ENCODE results near the gene UPK1A.

The UPK1A gene

GRCh38 chr19:35666251-35666913 is at the start of gene UPK1A:
UPK1A (plus strand) TSS chr19:35666517; CDS start chr19:35666813, 296 bp downstream.
- Histone ChIP-seq H3K4me3 (ENCODE audit: low read length) (no peak within 1 kb of the TSS), H3K4me1 (ENCODE audit: control insufficient read depth, insufficient read depth, low read length) (no peaks in the 10 kb centered on the region), H3K36me3 (ENCODE audit: control insufficient read depth, insufficient read depth, low read length) (peaks cover 8% of the 10 kb centered on the region), H3K9ac (ENCODE audit: low read length) (no peak within 1 kb of the TSS), H3K27me3 (ENCODE audit: control insufficient read depth, insufficient read depth, low read length) (no peaks in the 10 kb centered on the region), H3K27ac (ENCODE audit: low read depth, low read length) (no peak within 1 kb of the TSS)

- Histone ChIP-seq H3K9ac (ENCODE audit: low read length) (no peak overlapping the region), H3K36me3 (ENCODE audit: control insufficient read depth, insufficient read depth, low read length) (peaks cover 6% of the 10 kb centered on the region), H3K27ac (ENCODE audit: low read depth, low read length) (no peak overlapping the region), H3K4me3 (ENCODE audit: low read length) (no peak overlapping the region), H3K27me3 (ENCODE audit: control insufficient read depth, insufficient read depth, low read length) (no peaks in the 10 kb centered on the region), H3K4me1 (ENCODE audit: control insufficient read depth, insufficient read depth, low read length) (no peaks in the 10 kb centered on the region)
These were observed 47.5 kb upstream of the UPK1A start for GRCh38 chr19:35618857-35619256.

GRCh38 chr19:35619290-35619923 is 46.9 kb upstream of the UPK1A start:
- H3K4me1 ChIP-seq (ENCODE audit: control insufficient read depth, insufficient read depth, low read length) = no peaks in the 10 kb centered on the region
- peaks cover 6% of the 10 kb centered on the region for H3K36me3 ChIP-seq (ENCODE audit: control insufficient read depth, insufficient read depth, low read length)
- H3K4me3 ChIP-seq (ENCODE audit: low read length) = no peak overlapping the region
- H3K27ac ChIP-seq (ENCODE audit: low read depth, low read length) = no peak overlapping the region
- H3K9ac ChIP-seq (ENCODE audit: low read length) = no peak overlapping the region
- no peaks in the 10 kb centered on the region for H3K27me3 ChIP-seq (ENCODE audit: control insufficient read depth, insufficient read depth, low read length)

GRCh38 chr19:35620001-35620400 is 46.3 kb upstream of the UPK1A start:
- Histone ChIP-seq H3K27ac (ENCODE audit: low read depth, low read length) (no peak overlapping the region), H3K4me1 (ENCODE audit: control insufficient read depth, insufficient read depth, low read length) (no peaks in the 10 kb centered on the region), H3K9ac (ENCODE audit: low read length) (no peak overlapping the region), H3K36me3 (ENCODE audit: control insufficient read depth, insufficient read depth, low read length) (peaks cover 6% of the 10 kb centered on the region), H3K4me3 (ENCODE audit: low read length) (no peak overlapping the region), H3K27me3 (ENCODE audit: control insufficient read depth, insufficient read depth, low read length) (no peaks in the 10 kb centered on the region)

- no peaks in the 10 kb centered on the region for H3K4me1 ChIP-seq (ENCODE audit: control insufficient read depth, insufficient read depth, low read length)
- H3K27ac ChIP-seq (ENCODE audit: low read depth, low read length) = no peak overlapping the region
- H3K4me3 ChIP-seq (ENCODE audit: low read length) = no peak overlapping the region
- peaks cover 2% of the 10 kb centered on the region for H3K36me3 ChIP-seq (ENCODE audit: control insufficient read depth, insufficient read depth, low read length)
- H3K9ac ChIP-seq (ENCODE audit: low read length) = no peak overlapping the region
- no peaks in the 10 kb centered on the region for H3K27me3 ChIP-seq (ENCODE audit: control insufficient read depth, insufficient read depth, low read length)
These were observed 44.6 kb upstream of the UPK1A start for GRCh38 chr19:35621708-35622107.

GRCh38 chr19:35622750-35623149 is 43.6 kb upstream of the UPK1A start:
- no peak overlapping the region for H3K9ac ChIP-seq (ENCODE audit: low read length)
- H3K4me3 ChIP-seq (ENCODE audit: low read length) = no peak overlapping the region
- no peaks in the 10 kb centered on the region for H3K4me1 ChIP-seq (ENCODE audit: control insufficient read depth, insufficient read depth, low read length)
- H3K36me3 ChIP-seq (ENCODE audit: control insufficient read depth, insufficient read depth, low read length) = no peaks in the 10 kb centered on the region
- no peak overlapping the region for H3K27ac ChIP-seq (ENCODE audit: low read depth, low read length)
- no peaks in the 10 kb centered on the region for H3K27me3 ChIP-seq (ENCODE audit: control insufficient read depth, insufficient read depth, low read length)

GRCh38 chr19:35623327-35624010 is 42.8 kb upstream of the UPK1A start:
- Histone ChIP-seq H3K9ac (ENCODE audit: low read length) (no peak overlapping the region), H3K27me3 (ENCODE audit: control insufficient read depth, insufficient read depth, low read length) (no peaks in the 10 kb centered on the region), H3K27ac (ENCODE audit: low read depth, low read length) (no peak overlapping the region), H3K4me1 (ENCODE audit: control insufficient read depth, insufficient read depth, low read length) (no peaks in the 10 kb centered on the region), H3K36me3 (ENCODE audit: control insufficient read depth, insufficient read depth, low read length) (no peaks in the 10 kb centered on the region), H3K4me3 (ENCODE audit: low read length) (no peak overlapping the region)

GRCh38 chr19:35628264-35628564 is 38.1 kb upstream of the UPK1A start:
- Histone ChIP-seq H3K4me3 (ENCODE audit: low read length) (peak overlapping the region; percentile 77), H3K27ac (ENCODE audit: low read depth, low read length) (peak overlapping the region; percentile 84), H3K36me3 (ENCODE audit: control insufficient read depth, insufficient read depth, low read length) (peaks cover 26% of the 10 kb centered on the region), H3K27me3 (ENCODE audit: control insufficient read depth, insufficient read depth, low read length) (no peaks in the 10 kb centered on the region), H3K9ac (ENCODE audit: low read length) (peak overlapping the region; percentile 25), H3K4me1 (ENCODE audit: control insufficient read depth, insufficient read depth, low read length) (peaks cover 4% of the 10 kb centered on the region)

GRCh38 chr19:35628565-35629331 is 37.6 kb upstream of the UPK1A start, which contains the start of gene RBM42:
RBM42 (plus strand) TSS chr19:35629036; CDS start chr19:35629154, 118 bp downstream.
- Histone ChIP-seq H3K4me1 (ENCODE audit: control insufficient read depth, insufficient read depth, low read length) (peaks cover 4% of the 10 kb centered on the region), H3K36me3 (ENCODE audit: control insufficient read depth, insufficient read depth, low read length) (peaks cover 29% of the 10 kb centered on the region), H3K27me3 (ENCODE audit: control insufficient read depth, insufficient read depth, low read length) (no peaks in the 10 kb centered on the region), H3K9ac (ENCODE audit: low read length) (peak within 1 kb of the TSS; percentile 81), H3K27ac (ENCODE audit: low read depth, low read length) (peak within 1 kb of the TSS; percentile 84), H3K4me3 (ENCODE audit: low read length) (peak within 1 kb of the TSS; percentile 84)

GRCh38 chr19:35629332-35629633 is 37.0 kb upstream of the UPK1A start:
- H3K4me3 ChIP-seq (ENCODE audit: low read length) = peak overlapping the region; percentile 84
- no peaks in the 10 kb centered on the region for H3K27me3 ChIP-seq (ENCODE audit: control insufficient read depth, insufficient read depth, low read length)
- peaks cover 4% of the 10 kb centered on the region for H3K4me1 ChIP-seq (ENCODE audit: control insufficient read depth, insufficient read depth, low read length)
- peaks cover 34% of the 10 kb centered on the region for H3K36me3 ChIP-seq (ENCODE audit: control insufficient read depth, insufficient read depth, low read length)
- peak overlapping the region; percentile 78 for H3K27ac ChIP-seq (ENCODE audit: low read depth, low read length)
- H3K9ac ChIP-seq (ENCODE audit: low read length) = peak overlapping the region; percentile 81

- Histone ChIP-seq H3K4me3 (ENCODE audit: low read length) (no peak overlapping the region), H3K27me3 (ENCODE audit: control insufficient read depth, insufficient read depth, low read length) (no peaks in the 10 kb centered on the region), H3K9ac (ENCODE audit: low read length) (no peak overlapping the region), H3K36me3 (ENCODE audit: control insufficient read depth, insufficient read depth, low read length) (peaks cover 52% of the 10 kb centered on the region), H3K4me1 (ENCODE audit: control insufficient read depth, insufficient read depth, low read length) (peaks cover 4% of the 10 kb centered on the region), H3K27ac (ENCODE audit: low read depth, low read length) (no peak overlapping the region)
These were observed 32.4 kb upstream of the UPK1A start for GRCh38 chr19:35633727-35634440.

GRCh38 chr19:35636651-35637050 is 29.7 kb upstream of the UPK1A start:
- Histone ChIP-seq H3K4me1 (ENCODE audit: control insufficient read depth, insufficient read depth, low read length) (no peaks in the 10 kb centered on the region), H3K36me3 (ENCODE audit: control insufficient read depth, insufficient read depth, low read length) (peaks cover 42% of the 10 kb centered on the region), H3K4me3 (ENCODE audit: low read length) (no peak overlapping the region), H3K9ac (ENCODE audit: low read length) (no peak overlapping the region), H3K27me3 (ENCODE audit: control insufficient read depth, insufficient read depth, low read length) (no peaks in the 10 kb centered on the region), H3K27ac (ENCODE audit: low read depth, low read length) (no peak overlapping the region)
